RWPE1 (cell line): ENCODE measurements around the gene ADGRL3.

Experiments
- CTCF ChIA-PET: fragments of 350-600 bp; sonication (Branson Sonifier 250); formaldehyde crosslinking; extraction: SDS; loops from one replicate; lab custom pipeline; 2021; lab: Yijun Ruan, JAX
- POLR2A ChIA-PET: fragments of 400-600 bp; formaldehyde crosslinking; extraction: SDS; loops from one replicate; lab custom pipeline; 2020; ENCODE audit warnings: antibody characterized with exemption; ENCODE audit not compliant: low non-redundant PET; lab: Yijun Ruan, JAX
- DNase-seq: peaks from one replicate; pipeline ENCODE4 v3.0.0; 2012; ENCODE audit warnings: low spot score
- H3K27ac ChIP-seq: fragments of 450-650 bp; 2 replicates; pipeline ENCODE4 v1.5.1; 2017
- TF ChIP-seq, protein P1 (sequence below): fragments of 450-650 bp; conservative IDR thresholded peaks from 2 replicates; pipeline ENCODE4 v1.5.1; 2017; ENCODE audit warnings: low read depth, mild to moderate bottlenecking

Gene ADGRL3

GRCh38 chr4:61812171-61812570 lies 612.0 kb downstream of the ADGRL3 start:
- H3K27ac ChIP-seq = no peak overlapping the region
- ChIA-PET POLR2A (no interaction called here), CTCF (no interaction called here)
- TF ChIP-seq, protein P1, sequence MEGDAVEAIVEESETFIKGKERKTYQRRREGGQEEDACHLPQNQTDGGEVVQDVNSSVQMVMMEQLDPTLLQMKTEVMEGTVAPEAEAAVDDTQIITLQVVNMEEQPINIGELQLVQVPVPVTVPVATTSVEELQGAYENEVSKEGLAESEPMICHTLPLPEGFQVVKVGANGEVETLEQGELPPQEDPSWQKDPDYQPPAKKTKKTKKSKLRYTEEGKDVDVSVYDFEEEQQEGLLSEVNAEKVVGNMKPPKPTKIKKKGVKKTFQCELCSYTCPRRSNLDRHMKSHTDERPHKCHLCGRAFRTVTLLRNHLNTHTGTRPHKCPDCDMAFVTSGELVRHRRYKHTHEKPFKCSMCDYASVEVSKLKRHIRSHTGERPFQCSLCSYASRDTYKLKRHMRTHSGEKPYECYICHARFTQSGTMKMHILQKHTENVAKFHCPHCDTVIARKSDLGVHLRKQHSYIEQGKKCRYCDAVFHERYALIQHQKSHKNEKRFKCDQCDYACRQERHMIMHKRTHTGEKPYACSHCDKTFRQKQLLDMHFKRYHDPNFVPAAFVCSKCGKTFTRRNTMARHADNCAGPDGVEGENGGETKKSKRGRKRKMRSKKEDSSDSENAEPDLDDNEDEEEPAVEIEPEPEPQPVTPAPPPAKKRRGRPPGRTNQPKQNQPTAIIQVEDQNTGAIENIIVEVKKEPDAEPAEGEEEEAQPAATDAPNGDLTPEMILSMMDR = no peak
- DNase-seq = no peak

DNA sequence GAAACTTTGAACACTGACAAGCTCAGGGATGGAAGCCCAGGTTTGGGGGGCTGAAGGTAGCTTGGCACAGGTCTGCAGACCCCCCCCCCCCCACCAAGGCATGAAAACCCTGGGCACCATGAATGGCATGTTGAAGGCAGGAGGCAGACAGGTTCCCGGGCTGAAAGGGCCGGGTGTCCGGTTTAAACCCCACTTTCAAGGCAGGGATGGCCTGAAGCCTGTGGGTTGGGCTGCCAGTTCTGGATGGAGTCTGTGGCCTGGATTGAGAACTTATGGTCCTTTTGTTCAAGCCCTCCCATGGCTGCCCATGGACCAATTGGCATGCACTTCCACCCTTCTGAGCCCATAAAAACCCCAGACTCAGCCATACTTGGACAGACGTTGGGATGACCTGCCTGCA lies 616.9 kb downstream of the ADGRL3 start:
- POLR2A ChIA-PET = no interaction called here
- no peak overlapping the region for H3K27ac ChIP-seq
- TF ChIP-seq, protein P1 = no peak
- no peak for DNase-seq
- CTCF ChIA-PET = interaction anchor here (0.5 kb wide), 1 partner anchor 98 kb away, joined by 3 read pairs; no protein-coding TSS in a partner anchor

DNA sequence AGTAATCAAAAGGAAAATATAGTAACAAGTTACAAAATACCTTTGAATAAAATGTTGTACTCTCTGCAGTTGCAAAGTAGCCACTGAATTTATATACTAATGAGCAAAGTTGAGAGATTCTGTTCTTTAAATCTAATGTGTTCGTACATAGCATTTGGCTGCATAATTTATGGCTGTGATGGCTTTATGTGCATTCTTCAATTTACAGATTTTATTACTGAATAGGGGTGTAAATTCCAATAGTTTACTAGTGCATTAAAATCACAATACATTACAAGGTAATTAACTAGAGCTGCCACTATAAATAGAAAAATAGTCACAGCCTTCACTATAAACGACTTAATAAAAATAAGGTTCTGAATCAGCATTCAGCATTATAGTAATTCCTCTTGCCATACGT lies 620.0 kb downstream of the ADGRL3 start:
- DNase-seq = no peak
- ChIA-PET CTCF (no interaction called here), POLR2A (no interaction called here)
- H3K27ac ChIP-seq = no peak overlapping the region
- TF ChIP-seq, protein P1 = no peak

- DNase-seq = no peak
- ChIA-PET POLR2A (no interaction called here), CTCF (no interaction called here)
- TF ChIP-seq, protein P1 = no peak
- H3K27ac ChIP-seq = no peak overlapping the region
These were observed 624.3 kb downstream of the ADGRL3 start for GRCh38 chr4:61824454-61824853.

- no peak overlapping the region for H3K27ac ChIP-seq
- CTCF ChIA-PET = interaction anchor here (0.6 kb wide), 1 partner anchor 15 kb away, joined by 3 read pairs; no protein-coding TSS in a partner anchor
These were observed 627.8 kb downstream of the ADGRL3 start for GRCh38 chr4:61827907-61828391.

DNA sequence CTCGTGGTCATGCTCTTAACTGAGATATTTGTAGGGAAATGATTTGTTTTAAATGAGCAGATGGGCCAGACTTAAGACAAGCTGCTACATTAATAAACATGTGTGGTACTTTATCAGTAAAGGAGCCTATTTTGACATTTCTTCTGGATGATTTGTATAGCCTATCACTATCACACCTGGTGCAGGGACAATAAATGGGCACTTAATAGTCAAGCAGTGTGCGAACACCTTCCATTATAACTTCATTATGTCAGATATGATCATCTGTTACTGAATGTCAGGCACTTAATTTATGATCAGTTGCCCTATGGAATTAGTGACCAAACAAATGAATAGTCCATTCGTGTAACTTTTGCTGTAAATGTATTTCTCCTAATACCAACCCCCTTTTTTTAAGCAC lies 628.8 kb downstream of the ADGRL3 start:
- CTCF ChIA-PET = no interaction called here
- no peak overlapping the region for H3K27ac ChIP-seq
- no peak for DNase-seq
- POLR2A ChIA-PET = no interaction called here
- TF ChIP-seq, protein P1 = no peak

More at GRCh38 chr4:61827907-61828391, 627.8 kb downstream of the ADGRL3 start:
- TF ChIP-seq, protein P1 = no peak
- POLR2A ChIA-PET = no interaction called here
- no peak for DNase-seq

DNA sequence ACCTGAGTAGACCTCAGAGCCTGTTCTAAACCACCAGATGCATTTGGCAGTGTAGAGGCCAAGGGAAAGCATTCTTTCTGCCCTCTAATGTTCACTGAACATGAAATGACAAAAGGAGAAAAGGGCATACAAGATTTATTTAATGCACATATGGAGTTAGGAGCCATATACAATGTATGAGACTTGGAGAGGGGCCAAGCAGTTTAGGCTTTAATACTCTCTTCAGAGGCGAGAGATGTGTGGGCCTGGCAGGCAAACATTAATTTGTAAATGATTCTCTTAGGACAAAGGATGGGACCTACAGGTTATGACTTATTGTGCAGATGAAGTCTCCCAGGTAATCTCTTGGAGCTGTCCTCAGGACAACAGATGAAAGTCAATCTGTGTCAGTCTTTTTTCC lies 631.9 kb downstream of the ADGRL3 start:
- ChIA-PET CTCF (no interaction called here), POLR2A (no interaction called here)
- no peak for DNase-seq
- no peak overlapping the region for H3K27ac ChIP-seq
- TF ChIP-seq, protein P1 = no peak
